OCI-LY3 (cell line): ENCODE measurements around the gene NMRK2.

Source experiments
- CTCF ChIP-seq: fragments of 200-600, 300-600 bp; sonication (generic); IDR thresholded peaks from 2 replicates; pipeline ENCODE4 v1.5.1; 2014; ENCODE audit warnings: antibody characterized with exemption, low read length, low read depth
- EZH2phosphoT487 ChIP-seq: fragments of 200-600 bp; shearing (Covaris generic); IDR thresholded peaks from 2 replicates; pipeline ENCODE4 v1.6.1; 2018; ENCODE audit warnings: antibody characterized with exemption, mixed run types, low read depth

- no peak for TF ChIP-seq CTCF
- TF ChIP-seq EZH2phosphoT487, result no peak
Measured at GRCh38 chr19:3978145-3978544, 45.3 kb downstream of the NMRK2 start.
